SU-DHL-6 (cell line): Measurements from ENCODE around the gene RAP1GAP.

Source experiments
- CTCF ChIP-seq: fragments of 200-600 bp; sonication (generic); IDR thresholded peaks from one replicate; pipeline ENCODE4 v1.5.1; 2017; ENCODE audit warnings: antibody characterized with exemption, mild to moderate bottlenecking, low read length, moderate library complexity; ENCODE audit not compliant: insufficient read depth, poor library complexity, severe bottlenecking
- EZH2phosphoT487 ChIP-seq: fragments of 200-600 bp; sonication (generic), shearing (Covaris generic); conservative IDR thresholded peaks from 2 replicates; pipeline ENCODE4 v1.6.1; 2018; ENCODE audit warnings: mild to moderate bottlenecking, antibody characterized with exemption, low read length, moderate library complexity, mixed read lengths

DNA sequence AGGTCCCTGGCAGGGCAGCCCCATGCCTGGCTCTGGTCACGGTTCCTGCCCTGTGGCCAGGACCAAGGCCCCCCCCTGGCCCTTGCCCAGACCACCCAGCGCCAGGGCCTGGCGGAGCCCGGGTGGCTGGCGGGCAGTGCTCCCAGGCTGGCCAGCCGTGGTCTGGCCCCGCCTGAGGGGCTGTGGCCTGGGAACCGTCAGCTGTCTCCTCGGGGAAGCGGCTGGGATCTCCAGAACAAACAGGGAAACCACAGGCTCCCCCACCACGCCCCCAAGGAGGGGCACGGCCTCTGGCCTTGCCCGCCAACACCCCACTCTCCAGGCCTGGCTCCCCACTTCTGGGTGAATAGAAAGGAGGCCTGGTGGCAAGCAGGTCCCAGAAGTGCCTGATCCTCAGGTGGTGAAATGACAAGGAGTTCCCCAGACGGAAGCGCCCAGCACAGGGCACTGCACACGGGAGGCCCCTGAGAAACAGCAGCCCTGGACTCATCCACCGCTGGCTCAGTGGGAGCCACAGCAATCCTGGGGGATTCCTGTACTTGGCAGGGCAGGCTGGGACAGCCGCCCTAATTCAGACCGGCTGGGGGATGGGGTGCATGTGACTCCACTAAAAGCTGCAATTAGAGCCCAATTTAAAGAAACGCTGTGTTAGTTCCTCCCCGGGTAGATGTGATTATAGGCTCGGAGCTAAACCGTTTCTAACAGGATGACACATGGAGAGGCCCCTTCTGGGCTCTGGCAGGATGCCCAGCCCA lies 78.9 kb downstream of the RAP1GAP start:
- no peak for TF ChIP-seq CTCF
- no peak for TF ChIP-seq EZH2phosphoT487
